ES-I3 (cell line): ENCODE results near the gene SH3PXD2A.

ENCODE experiments used
- H3K36me3 ChIP-seq: 2 replicates; pipeline ENCODE4 v1.6.1; 2013; ENCODE audit warnings: mild to moderate bottlenecking, low read length, control low read depth, moderate library complexity; ENCODE audit not compliant: insufficient read depth
- H3K4me1 ChIP-seq: 2 replicates; pipeline ENCODE4 v1.6.1; 2013; ENCODE audit warnings: mild to moderate bottlenecking, control low read depth, low read length; ENCODE audit not compliant: insufficient read depth
- H3K9ac ChIP-seq: 2 replicates; pipeline ENCODE4 v1.6.1; 2013; ENCODE audit warnings: low read depth, mild to moderate bottlenecking, low read length, moderate library complexity
- H3K9me3 ChIP-seq: 2 replicates; pipeline ENCODE4 v1.6.1; 2013; ENCODE audit warnings: mild to moderate bottlenecking, low read length, moderate library complexity; ENCODE audit not compliant: control insufficient read depth, insufficient read depth

Gene SH3PXD2A

DNA sequence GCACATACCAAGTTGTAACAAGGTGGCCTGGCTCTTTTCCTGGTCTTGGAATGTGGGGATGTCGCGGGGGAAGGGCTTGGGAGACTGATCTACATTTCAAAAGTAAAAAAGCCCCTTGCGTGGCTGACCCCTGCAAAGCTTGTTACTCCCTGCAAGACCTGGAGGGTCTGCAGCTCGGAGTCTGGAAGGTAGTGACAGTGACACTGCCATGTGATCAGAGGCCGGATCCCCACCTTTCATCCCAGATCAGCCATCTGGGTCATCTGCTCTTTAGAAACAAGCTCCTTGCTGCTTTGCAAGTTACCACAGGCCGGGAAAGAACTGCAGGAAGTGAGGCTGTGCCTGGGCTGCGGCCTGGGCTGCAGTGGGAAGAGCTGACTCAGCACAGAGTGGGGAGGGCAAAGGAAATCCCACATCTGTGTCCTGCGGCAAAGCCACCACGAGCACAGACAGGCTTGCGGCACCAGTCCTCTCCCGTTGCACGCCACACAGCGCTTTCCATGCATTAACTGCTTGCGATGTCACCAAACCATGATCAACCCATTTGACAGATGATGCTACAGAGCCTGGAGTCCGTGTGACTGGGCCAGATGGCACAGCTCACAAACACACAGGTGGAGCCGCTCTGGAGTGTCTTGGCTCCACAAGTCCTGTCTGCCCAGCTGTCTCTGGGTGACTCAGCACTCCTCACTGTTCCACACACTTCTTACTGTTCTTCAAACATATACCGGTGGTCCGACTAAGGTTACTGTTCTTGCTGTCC, 97.7 kb downstream of the SH3PXD2A start:
- no peak overlapping the region for H3K9ac ChIP-seq
- no peaks in the 10 kb centered on the region for H3K36me3 ChIP-seq
- H3K9me3 ChIP-seq = peaks cover under 1% of the 10 kb centered on the region; the same call in 1 of the 2 replicates
- H3K4me1 ChIP-seq = peaks cover 31% of the 10 kb centered on the region

- H3K9ac ChIP-seq = no peak overlapping the region
- no peaks in the 10 kb centered on the region for H3K36me3 ChIP-seq
- peaks cover 7% of the 10 kb centered on the region; the same call in 1 of the 2 replicates for H3K9me3 ChIP-seq
- peaks cover 27% of the 10 kb centered on the region for H3K4me1 ChIP-seq
Observed at GRCh38 chr10:103756277-103756869, 99.0 kb downstream of the SH3PXD2A start.

DNA sequence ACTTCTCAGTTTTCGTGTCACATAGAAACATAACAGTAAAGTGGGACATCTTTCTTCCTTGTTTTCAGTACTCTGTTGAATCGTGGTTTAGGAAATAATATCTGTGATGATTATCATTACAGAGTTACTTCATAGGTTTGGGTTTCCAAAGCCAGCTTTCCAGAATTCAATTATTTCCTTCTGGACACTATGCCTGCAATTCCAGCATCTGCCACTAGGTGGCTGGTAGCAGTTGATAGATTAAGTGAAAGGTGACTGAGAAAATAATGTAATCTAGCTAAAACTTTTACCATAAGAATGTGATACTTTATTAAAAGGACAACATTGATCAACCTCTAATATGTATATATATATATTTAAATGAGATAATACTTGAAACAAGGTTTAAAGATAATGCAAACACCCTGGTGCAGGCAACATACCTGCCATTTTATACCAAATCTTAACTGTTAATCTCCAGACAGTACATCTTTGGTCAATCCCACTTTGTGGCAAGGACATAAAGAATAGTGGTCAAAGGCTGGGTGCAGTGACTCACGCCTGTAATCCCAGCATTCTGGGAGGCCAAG, 102.6 kb downstream of the SH3PXD2A start:
- H3K36me3 ChIP-seq = no peaks in the 10 kb centered on the region
- H3K4me1 ChIP-seq = peaks cover 15% of the 10 kb centered on the region
- H3K9ac ChIP-seq = no peak overlapping the region
- H3K9me3 ChIP-seq = peaks cover 7% of the 10 kb centered on the region; the same call in 1 of the 2 replicates

GRCh38 chr10:103751667-103752290, 103.6 kb downstream of the SH3PXD2A start:
- Histone ChIP-seq H3K9me3 (peaks cover 7% of the 10 kb centered on the region; the same call in 1 of the 2 replicates), H3K36me3 (no peaks in the 10 kb centered on the region), H3K9ac (no peak overlapping the region), H3K4me1 (peaks cover 6% of the 10 kb centered on the region; the same call in 1 of the 2 replicates)

DNA sequence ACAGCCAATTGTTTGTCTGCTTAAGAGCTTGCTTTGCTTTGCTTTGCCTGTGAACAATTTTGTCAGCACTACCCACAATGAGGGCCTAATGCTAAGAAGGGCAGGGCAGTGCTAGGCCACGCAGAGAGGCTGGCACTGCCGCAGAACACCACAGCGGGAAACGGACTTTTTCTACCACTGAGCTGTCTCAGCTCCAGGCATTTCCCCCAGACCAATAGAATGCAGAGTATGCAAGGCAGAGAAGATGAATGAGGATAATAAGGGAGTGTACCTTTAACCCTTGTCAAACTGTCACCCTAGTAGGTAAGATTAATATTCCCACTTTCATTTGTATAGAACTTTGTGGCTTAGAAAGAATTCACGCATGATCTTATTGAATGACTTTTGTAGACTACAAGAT, 104.5 kb downstream of the SH3PXD2A start:
- Histone ChIP-seq H3K9ac (no peak overlapping the region), H3K36me3 (no peaks in the 10 kb centered on the region), H3K4me1 (peaks cover 8% of the 10 kb centered on the region), H3K9me3 (peaks cover 7% of the 10 kb centered on the region; the same call in 1 of the 2 replicates)

- H3K36me3 ChIP-seq = no peaks in the 10 kb centered on the region
- no peak overlapping the region for H3K9ac ChIP-seq
- peaks cover 7% of the 10 kb centered on the region; the same call in 1 of the 2 replicates for H3K9me3 ChIP-seq
- H3K4me1 ChIP-seq = peaks cover 15% of the 10 kb centered on the region
Observed at GRCh38 chr10:103749779-103750178, 105.6 kb downstream of the SH3PXD2A start.

DNA sequence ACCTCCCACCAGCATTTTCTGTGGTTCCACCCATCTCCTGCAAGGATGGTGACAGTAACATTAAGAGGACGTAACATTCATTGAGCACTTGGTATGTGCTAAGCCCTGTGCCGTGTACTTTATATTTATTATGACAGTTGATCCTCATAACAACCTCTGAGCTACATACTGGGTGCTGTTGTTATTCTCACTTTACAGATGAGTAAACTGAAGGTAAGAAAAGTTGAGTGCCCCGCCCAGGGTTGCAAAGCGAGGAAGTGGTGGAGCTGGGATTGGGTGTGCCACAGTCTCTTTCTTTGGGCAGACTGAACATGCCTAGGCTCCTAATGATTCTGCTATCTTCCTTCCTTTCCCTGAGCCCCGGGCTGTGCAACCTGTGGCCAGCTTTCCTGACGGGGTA, 107.4 kb downstream of the SH3PXD2A start:
- no peaks in the 10 kb centered on the region for H3K36me3 ChIP-seq
- H3K4me1 ChIP-seq = peaks cover 15% of the 10 kb centered on the region
- H3K9ac ChIP-seq = no peak overlapping the region
- peaks cover 7% of the 10 kb centered on the region; the same call in 1 of the 2 replicates for H3K9me3 ChIP-seq

- Histone ChIP-seq H3K9me3 (peaks cover 3% of the 10 kb centered on the region; the same call in 1 of the 2 replicates), H3K9ac (no peak overlapping the region), H3K36me3 (no peaks in the 10 kb centered on the region), H3K4me1 (peaks cover 15% of the 10 kb centered on the region)
Observed at GRCh38 chr10:103747193-103747865, 108.0 kb downstream of the SH3PXD2A start.

DNA sequence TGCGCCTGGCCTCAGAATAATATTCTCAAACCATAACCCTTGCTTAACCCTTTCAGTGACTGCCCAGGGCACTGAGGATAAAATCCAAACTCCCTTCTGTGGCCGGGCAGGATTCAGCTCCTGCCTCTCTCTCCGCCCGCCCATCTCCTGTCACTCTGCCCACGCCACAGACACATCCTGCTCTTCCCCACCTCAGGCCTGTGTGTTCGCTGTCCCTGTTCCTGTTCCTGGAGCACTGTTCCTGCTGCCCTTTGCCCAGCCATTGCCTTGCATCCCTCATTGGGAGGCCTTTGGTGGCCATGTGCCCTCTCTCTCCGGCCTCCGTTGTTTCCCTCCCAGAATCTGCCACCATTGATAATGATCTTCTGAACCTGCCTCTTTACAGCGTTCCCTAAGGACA, 108.8 kb downstream of the SH3PXD2A start:
- Histone ChIP-seq H3K9me3 (no peaks in the 10 kb centered on the region), H3K9ac (no peak overlapping the region), H3K4me1 (peaks cover 15% of the 10 kb centered on the region), H3K36me3 (no peaks in the 10 kb centered on the region)

GRCh38 chr10:103745341-103746247, 109.8 kb downstream of the SH3PXD2A start:
- H3K9ac ChIP-seq = no peak overlapping the region
- peaks cover 15% of the 10 kb centered on the region for H3K4me1 ChIP-seq
- H3K36me3 ChIP-seq = no peaks in the 10 kb centered on the region
- H3K9me3 ChIP-seq = no peaks in the 10 kb centered on the region

DNA sequence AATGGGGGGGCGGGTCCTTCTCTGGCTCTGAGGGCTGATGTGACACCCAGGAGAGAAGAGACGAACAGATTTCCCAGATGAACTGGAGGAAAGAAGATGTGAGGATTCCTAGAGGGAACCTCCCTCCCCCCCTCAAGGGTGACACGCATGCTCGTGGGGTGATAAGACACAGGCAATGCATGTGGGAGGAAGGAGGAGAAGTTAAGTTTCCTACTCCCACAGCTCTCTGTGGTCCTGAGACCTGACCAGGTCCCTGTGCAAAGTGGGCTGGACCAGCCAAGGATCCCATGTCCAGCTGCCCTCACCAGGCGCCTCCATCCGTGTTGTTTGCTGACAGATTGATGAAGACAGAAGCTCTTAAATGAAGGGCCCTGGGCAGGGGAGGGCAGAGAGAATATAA, 112.6 kb downstream of the SH3PXD2A start:
- Histone ChIP-seq H3K4me1 (peaks cover 15% of the 10 kb centered on the region), H3K36me3 (no peaks in the 10 kb centered on the region), H3K9ac (no peak overlapping the region), H3K9me3 (no peaks in the 10 kb centered on the region)

GRCh38 chr10:103740611-103741010, 114.8 kb downstream of the SH3PXD2A start:
- peaks cover 14% of the 10 kb centered on the region; the same call in 1 of the 2 replicates for H3K4me1 ChIP-seq
- no peaks in the 10 kb centered on the region for H3K9me3 ChIP-seq
- no peaks in the 10 kb centered on the region for H3K36me3 ChIP-seq
- no peak overlapping the region for H3K9ac ChIP-seq

DNA sequence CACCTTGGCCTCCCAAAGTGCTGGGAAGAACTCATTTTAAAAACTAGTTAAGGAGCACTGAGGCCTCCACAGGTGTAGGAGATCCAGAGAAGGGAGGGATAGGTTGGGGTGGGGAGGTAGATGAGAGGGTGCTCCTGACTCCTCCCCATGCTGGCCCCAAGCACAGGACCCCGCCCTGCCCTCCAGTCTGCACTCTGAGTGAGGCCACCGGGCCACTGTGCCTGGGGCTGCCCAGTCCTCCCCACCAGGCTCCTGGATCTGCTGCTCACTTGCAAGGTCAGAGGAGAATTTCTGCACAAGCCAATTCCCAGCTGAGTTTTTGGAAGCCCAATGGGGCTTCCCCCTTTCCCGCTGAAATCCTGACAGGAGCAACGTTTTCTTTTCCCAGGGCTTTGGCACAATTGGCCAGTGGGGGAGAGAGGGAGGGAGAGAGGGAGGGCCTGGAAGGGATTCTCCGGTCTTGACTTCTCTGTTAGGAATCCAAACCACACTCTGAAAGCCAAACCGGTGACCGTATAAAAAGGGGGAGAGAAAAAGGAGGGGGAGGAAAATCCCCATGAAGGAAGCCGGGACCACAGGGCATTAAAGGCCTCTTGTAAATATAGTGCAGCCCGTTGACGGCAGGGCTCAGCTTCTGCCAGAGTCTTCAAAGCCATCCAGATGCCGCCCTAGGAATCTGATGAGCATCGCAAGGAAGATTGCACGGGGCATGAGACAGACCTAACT, 116.2 kb downstream of the SH3PXD2A start:
- H3K4me1 ChIP-seq = peaks cover 9% of the 10 kb centered on the region; the same call in 1 of the 2 replicates
- H3K9ac ChIP-seq = peak overlapping the region; percentile 37
- no peaks in the 10 kb centered on the region for H3K36me3 ChIP-seq
- H3K9me3 ChIP-seq = no peaks in the 10 kb centered on the region
